ENCODE data around the gene PTMA.

GRCh38 chr2:231717281-231718171 is 9.2 kb downstream of the PTMA start:
- TF ChIP-seq CTCF (IDR thresholded peaks at IDR 0.05; ENCODE audit: low read depth, low read length) (no peak), EZH2phosphoT487 (IDR thresholded peaks at IDR 0.05; ENCODE audit: low read depth) (no peak)

All from OCI-LY3 (cell line).